C4-2B (cell line): ENCODE measurements around the gene SLC27A5.

Source experiments
- H3K27ac ChIP-seq: fragments of 450-650 bp; 2 replicates; pipeline ENCODE4 v1.5.1; 2017
- ZFX ChIP-seq: fragments of 450-650 bp; IDR thresholded peaks from 2 replicates; pipeline ENCODE4 v1.6.1; 2017
- TF ChIP-seq, protein P1 (sequence below): fragments of 450-650 bp; conservative IDR thresholded peaks from 2 replicates; pipeline ENCODE4 v1.5.1; 2017; ENCODE audit warnings: mild to moderate bottlenecking

SLC27A5 gene

DNA sequence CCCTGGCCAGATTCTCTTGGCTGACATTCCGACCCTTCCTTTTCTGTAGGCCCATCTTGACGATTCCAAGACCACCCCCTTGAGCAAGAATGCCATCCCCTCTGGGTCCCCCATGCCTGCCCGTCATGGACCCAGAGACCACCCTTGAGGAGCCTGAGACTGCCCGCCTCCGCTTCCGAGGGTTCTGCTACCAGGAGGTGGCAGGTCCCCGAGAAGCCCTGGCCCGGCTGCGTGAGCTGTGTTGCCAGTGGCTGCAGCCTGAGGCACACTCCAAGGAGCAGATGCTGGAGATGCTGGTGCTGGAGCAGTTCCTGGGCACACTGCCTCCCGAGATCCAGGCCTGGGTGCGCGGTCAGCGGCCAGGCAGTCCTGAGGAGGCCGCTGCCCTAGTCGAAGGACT is 34.7 kb downstream of the SLC27A5 start:
- H3K27ac ChIP-seq = peak overlapping the region; percentile 89
- TF ChIP-seq, protein P1, sequence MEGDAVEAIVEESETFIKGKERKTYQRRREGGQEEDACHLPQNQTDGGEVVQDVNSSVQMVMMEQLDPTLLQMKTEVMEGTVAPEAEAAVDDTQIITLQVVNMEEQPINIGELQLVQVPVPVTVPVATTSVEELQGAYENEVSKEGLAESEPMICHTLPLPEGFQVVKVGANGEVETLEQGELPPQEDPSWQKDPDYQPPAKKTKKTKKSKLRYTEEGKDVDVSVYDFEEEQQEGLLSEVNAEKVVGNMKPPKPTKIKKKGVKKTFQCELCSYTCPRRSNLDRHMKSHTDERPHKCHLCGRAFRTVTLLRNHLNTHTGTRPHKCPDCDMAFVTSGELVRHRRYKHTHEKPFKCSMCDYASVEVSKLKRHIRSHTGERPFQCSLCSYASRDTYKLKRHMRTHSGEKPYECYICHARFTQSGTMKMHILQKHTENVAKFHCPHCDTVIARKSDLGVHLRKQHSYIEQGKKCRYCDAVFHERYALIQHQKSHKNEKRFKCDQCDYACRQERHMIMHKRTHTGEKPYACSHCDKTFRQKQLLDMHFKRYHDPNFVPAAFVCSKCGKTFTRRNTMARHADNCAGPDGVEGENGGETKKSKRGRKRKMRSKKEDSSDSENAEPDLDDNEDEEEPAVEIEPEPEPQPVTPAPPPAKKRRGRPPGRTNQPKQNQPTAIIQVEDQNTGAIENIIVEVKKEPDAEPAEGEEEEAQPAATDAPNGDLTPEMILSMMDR = no peak

DNA sequence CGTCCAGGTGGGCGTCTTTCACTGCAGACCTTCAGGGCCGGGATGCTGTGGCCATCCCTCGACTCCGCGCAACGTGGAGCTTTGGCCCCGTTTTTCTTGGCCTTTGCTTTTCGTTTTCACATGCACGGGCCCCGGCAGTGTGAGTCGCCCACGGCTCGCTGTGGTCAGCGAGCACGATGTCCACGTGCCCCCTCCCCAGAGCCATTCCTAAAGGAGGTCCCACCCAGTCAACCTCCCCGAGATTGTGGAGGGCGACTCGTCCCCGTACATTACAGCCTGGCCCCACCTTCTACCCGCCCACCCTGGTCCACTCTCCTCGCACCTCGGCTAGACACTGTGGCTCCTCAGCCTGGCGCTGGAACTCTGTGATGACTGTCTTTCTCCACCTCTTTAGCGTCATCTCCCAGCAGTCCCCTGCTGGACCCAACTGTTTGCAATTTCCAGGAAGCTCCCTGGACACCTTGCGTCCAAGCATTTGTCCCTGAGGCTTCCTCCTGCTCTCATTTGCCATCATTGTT is 35.2 kb downstream of the SLC27A5 start:
- peak overlapping the region; percentile 89 for H3K27ac ChIP-seq
- TF ChIP-seq ZFX = peak; percentile 57; the same call in 1 of the 2 replicates
- TF ChIP-seq, protein P1 = no peak

DNA sequence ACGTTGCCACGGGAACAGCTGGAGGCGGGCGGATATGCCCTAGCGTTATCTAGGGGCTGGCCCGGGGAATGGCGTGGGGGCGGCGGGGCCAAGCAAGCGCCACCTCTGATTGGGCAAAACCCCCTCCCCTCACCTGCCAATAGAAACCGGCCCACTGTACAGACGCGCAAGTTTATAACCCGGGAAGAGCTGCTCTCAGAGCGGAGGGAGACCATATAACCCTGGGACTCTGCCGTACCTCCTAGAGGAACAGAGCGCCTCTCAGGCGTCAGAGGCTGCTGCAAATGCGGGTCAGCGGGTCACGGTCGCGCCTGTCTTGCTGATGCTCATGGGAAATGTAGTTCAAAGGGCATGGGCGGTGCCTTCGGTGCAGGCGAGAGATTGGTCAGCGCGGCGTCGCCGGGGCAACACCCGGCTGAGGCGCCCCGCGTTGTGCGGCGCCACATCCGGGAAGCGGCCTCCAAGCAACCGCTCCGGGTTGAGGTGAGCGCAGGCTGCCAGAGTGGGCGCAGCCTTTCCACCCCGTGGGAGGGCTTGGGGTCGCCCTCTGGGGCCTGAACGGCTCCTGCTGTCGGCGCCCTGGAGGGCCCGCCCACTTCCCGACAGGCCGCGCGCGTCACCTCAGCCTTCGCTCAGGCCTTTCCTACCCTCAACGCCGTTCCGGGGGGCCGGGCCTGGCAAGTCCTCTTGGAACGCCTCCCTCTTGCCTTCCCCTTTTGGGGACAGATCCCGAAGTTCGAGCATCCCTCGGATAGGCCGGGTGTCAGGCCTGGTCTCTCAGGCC is 35.9 kb downstream of the SLC27A5 start, which contains the start of gene ZNF446:
Gene ZNF446, plus strand, starts transcription at position 639 of the 784 bp plus-strand sequence. CDS start 867 bp downstream, outside the sequence.
- H3K27ac ChIP-seq = peak within 1 kb of the TSS; percentile 89
- TF ChIP-seq, protein P1 = no peak
- peak; percentile 88; the same call in 1 of the 2 replicates for TF ChIP-seq ZFX

DNA sequence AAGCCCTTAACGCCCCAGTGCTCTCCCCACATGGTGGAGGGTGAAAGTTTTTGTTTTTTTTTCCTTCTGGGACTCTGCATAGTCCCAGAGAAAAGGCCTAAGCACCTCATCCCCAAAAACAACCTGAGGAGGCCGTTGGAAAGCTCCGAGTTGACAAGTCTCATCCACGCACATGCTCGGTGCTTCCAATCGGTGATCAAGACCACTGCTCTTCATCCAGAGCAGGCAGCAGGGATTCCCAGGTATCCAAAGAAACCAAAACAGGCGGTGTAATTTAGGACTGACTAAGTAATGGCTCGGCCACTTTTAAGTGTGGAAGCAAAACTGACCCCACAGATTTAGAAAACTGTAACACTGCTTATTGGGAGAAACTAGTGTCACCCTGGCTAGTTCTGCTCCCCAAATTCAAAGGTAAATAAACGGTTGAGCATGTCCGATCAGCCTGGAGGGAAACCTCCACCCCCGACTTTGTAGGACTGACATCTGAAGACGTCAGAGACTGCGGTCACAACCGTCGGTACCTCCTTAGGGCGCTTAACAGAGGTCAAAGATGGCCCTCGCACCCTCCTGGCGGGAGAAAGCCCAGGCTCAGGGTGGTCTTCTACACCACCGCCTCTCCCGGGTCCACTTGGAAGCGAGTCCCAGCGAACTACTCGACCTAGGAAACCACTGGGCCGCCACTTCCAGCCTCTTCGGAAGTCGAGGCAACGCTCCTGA is 36.6 kb downstream of the SLC27A5 start:
- H3K27ac ChIP-seq = peak overlapping the region; percentile 89
- no peak for TF ChIP-seq ZFX
- TF ChIP-seq, protein P1 = no peak

GRCh38 chr19:58474291-58474996 is 37.3 kb downstream of the SLC27A5 start:
- peak overlapping the region; percentile 89 for H3K27ac ChIP-seq
- no peak for TF ChIP-seq ZFX
- TF ChIP-seq, protein P1 = no peak

- no peak for TF ChIP-seq ZFX
- TF ChIP-seq, protein P1 = no peak
- H3K27ac ChIP-seq = no peak overlapping the region
Observed at GRCh38 chr19:58473775-58474174, 38.0 kb downstream of the SLC27A5 start.
